HepG2 (cell line): ENCODE measurements around the gene CHSY3. TPM values are rescaled to one million over a fixed set of nuclear protein-coding genes. Genes with fewer than 3 reads are reported as not detected.

Experiments
- ATAC-seq: fragments of 200-7000 bp; cut with Tn5 transposase; 3 replicates; pipeline ENCODE4 v1.9.1; 2020; ENCODE audit warnings: mild to moderate bottlenecking, moderate library complexity
- BruUV-seq: library from RNA; stranded (reverse); fragments of 400-500 nt; replicated peaks from 2 replicates; lab custom pipeline; 2021; lab: Mats Ljungman, UMichigan
- CTCF ChIA-PET: fragments of 300-600 bp; formaldehyde crosslinking; extraction: SDS; loops from one replicate; lab custom pipeline; 2021; ENCODE audit warnings: low total read pairs, inconsistent platforms, low intra/inter-chr PET ratio; lab: Yijun Ruan, JAX
- POLR2A ChIA-PET: fragments of 350-600 bp; sonication (Branson Sonifier 250); formaldehyde crosslinking; loops from one replicate; lab custom pipeline; 2020; ENCODE audit warnings: antibody characterized with exemption, inconsistent platforms; lab: Yijun Ruan, JAX
- DNase-seq: peaks from one replicate; pipeline ENCODE4 v3.0.0-alpha.2; 2015; ENCODE audit warnings: low spot score
- FAIRE-seq: peaks from 3 replicates; lab custom pipeline; 2011; peaks lifted over from hg19 to GRCh38; lab: Jason Lieb, UNC
- H2AFZ ChIP-seq: one replicate; pipeline ENCODE4 v1.6.1; 2011; ENCODE audit warnings: low read length, inconsistent platforms
- H3K27ac ChIP-seq: fragments of 300-600 bp; 3 replicates; pipeline ENCODE4 v1.8.0; 2011; ENCODE audit warnings: mixed run types, mild to moderate bottlenecking, mixed read lengths, low read length, inconsistent platforms; ENCODE audit not compliant: insufficient read depth; ENCODE audit errors: extremely low read length
- H3K27me3 ChIP-seq, 2 experiments: fragments of 200-600 bp in 1 of 2; 2 replicates in 1 of 2; 3 replicates in 1 of 2; pipeline versions ENCODE4 v1.6.0 to v1.8.0; 2011; ENCODE audit warnings: low read length in 2 of 2, mild to moderate bottlenecking in 2 of 2, moderate library complexity in 2 of 2, inconsistent platforms in 1 of 2; ENCODE audit not compliant: insufficient read depth in 2 of 2, control insufficient read depth in 1 of 2
- H3K36me3 ChIP-seq, 2 experiments: fragments of 200-600 bp in 1 of 2; replicated peaks in 1 of 2; 2 replicates in 1 of 2; 3 replicates in 1 of 2; pipeline versions ENCODE4 v1.5.1 to v1.8.0; 2011; ENCODE audit warnings: low read length in 2 of 2, inconsistent platforms in 1 of 2; ENCODE audit not compliant: insufficient read depth in 2 of 2, control insufficient read depth in 1 of 2
- H3K4me1 ChIP-seq: 2 replicates; pipeline ENCODE4 v1.5.1; 2012; ENCODE audit warnings: low read length, inconsistent platforms; ENCODE audit not compliant: insufficient read depth
- H3K4me2 ChIP-seq: 2 replicates; pipeline ENCODE4 v1.6.0; 2011; ENCODE audit warnings: low read depth, low read length, inconsistent platforms
- H3K4me3 ChIP-seq, 3 experiments: fragments of 200-600 bp in 1 of 3; sonication (generic), shearing (Covaris generic) in 1 of 3; replicated peaks in 1 of 3; 2 replicates each; pipeline ENCODE4 v1.5.1; 2011 to 2016; ENCODE audit warnings: low read length in 3 of 3, inconsistent platforms in 2 of 3, low read depth in 2 of 3, mild to moderate bottlenecking in 2 of 3, control low read depth in 1 of 3, mixed read lengths in 1 of 3; ENCODE audit not compliant: insufficient read depth in 1 of 3
- H3K79me2 ChIP-seq: one replicate; pipeline ENCODE4 v1.6.1; 2011; ENCODE audit warnings: low read length, inconsistent platforms; ENCODE audit not compliant: insufficient read depth
- H3K9ac ChIP-seq: 2 replicates; pipeline ENCODE4 v1.6.0; 2011; ENCODE audit warnings: mild to moderate bottlenecking, low read depth, low read length, inconsistent platforms; ENCODE audit not compliant: insufficient read depth
- H3K9me3 ChIP-seq: 2 replicates; pipeline ENCODE4 v1.5.1; 2012; ENCODE audit warnings: mild to moderate bottlenecking, low read length
- H4K20me1 ChIP-seq: 2 replicates; pipeline ENCODE4 v1.6.0; 2011; ENCODE audit warnings: inconsistent platforms, mild to moderate bottlenecking, low read length, moderate library complexity; ENCODE audit not compliant: insufficient read depth
- ATAD3A ChIP-seq: sonication (generic); formaldehyde crosslinking; IDR thresholded peaks from 2 replicates; pipeline ENCODE4 v1.4.0; 2020; ENCODE audit warnings: missing genetic modification reagents
- FOXA1 ChIP-seq, 2 experiments: fragments of 450-650 bp in 1 of 2; sonication (generic) in 1 of 2; formaldehyde crosslinking in 1 of 2; IDR thresholded peaks; 2 replicates each; pipeline versions ENCODE4 v1.4.0 to v1.6.1; 2016 to 2020; ENCODE audit warnings: missing genetic modification reagents in 1 of 2
- KMT2A ChIP-seq: sonication (generic); formaldehyde crosslinking; IDR thresholded peaks from 2 replicates; pipeline ENCODE4 v1.4.0; 2020; ENCODE audit warnings: missing genetic modification reagents
- RELA ChIP-seq: sonication (generic); formaldehyde crosslinking; IDR thresholded peaks from 2 replicates; pipeline ENCODE4 v1.4.0; 2020; ENCODE audit warnings: missing genetic modification reagents
- SNRNP70 ChIP-seq: fragments of 200-400 bp; formaldehyde crosslinking; IDR thresholded peaks from 2 replicates; pipeline ENCODE4 v1.6.1; 2017; ENCODE audit warnings: mild to moderate bottlenecking, low read depth, low read length, moderate library complexity
- TCF12 ChIP-seq, 2 experiments: fragments of 450-650 bp in 1 of 2; sonication (generic) in 1 of 2; formaldehyde crosslinking in 1 of 2; IDR thresholded peaks; 2 replicates each; pipeline versions ENCODE4 v1.6.1 to v1.8.0; 2017 to 2022; ENCODE audit warnings: antibody characterized with exemption in 1 of 2, mild to moderate bottlenecking in 1 of 2, missing genetic modification reagents in 1 of 2, moderate library complexity in 1 of 2
- ZNF431 ChIP-seq: sonication (generic); formaldehyde crosslinking; IDR thresholded peaks from 2 replicates; pipeline ENCODE4 v1.9.0; 2022; ENCODE audit warnings: missing genetic modification reagents, low read depth, mild to moderate bottlenecking, borderline replicate concordance
- ZNF619 ChIP-seq: sonication (generic); formaldehyde crosslinking; IDR thresholded peaks from 2 replicates; pipeline ENCODE4 v1.4.0; 2020; ENCODE audit warnings: mild to moderate bottlenecking, missing genetic modification reagents
- ZNF710 ChIP-seq: sonication (generic); formaldehyde crosslinking; IDR thresholded peaks from 2 replicates; pipeline ENCODE4 v1.5.0; 2020; ENCODE audit warnings: mild to moderate bottlenecking, missing genetic modification reagents, borderline replicate concordance
- WGBS: methylation state at CpG from one replicate; pipeline ENCODE4 v1.1.6; 2017; ENCODE audit warnings: low lambda C conversion rate; 5-methylcytosine and 5-hydroxymethylcytosine counted together
- in situ Hi-C: cut with HindIII; loops from 2 replicates; pipeline ENCODE4 v1.10.0; 2017; ENCODE audit warnings: low pct_unique_long_range_greater_than_20kb; ENCODE audit not compliant: extremely low pct_ligation_motif_present
- intact Hi-C: fragments of 100-400 bp; cut with micrococcal nuclease; formaldehyde crosslinking; loops from one replicate; pipeline ENCODE4 v1.10.0; 2022; ENCODE audit not compliant: unreplicated experiment
- polyA plus RNA-seq, 8 experiments: library from polyadenylated mRNA; depleted of rRNA in 3 of 8; stranded (reverse) in 7 of 8; unstranded in 1 of 8; fragments of >200 nt; fragmentation: Illumina TruSeq in 4 of 8; extraction: Trizol in 4 of 8; gene quantifications; 2 replicates each; pipeline versions ENCODE4 v1.2.1 to v1.2.3, GENCODE V29; 2011 to 2016; ENCODE audit warnings: low read depth in 4 of 8, missing spikeins in 1 of 8, mixed read lengths in 1 of 8; ENCODE audit not compliant: insufficient read depth in 1 of 8
- total RNA-seq, 5 experiments: library from RNA; depleted of rRNA; stranded (reverse); fragments of >200 nt; fragmentation: Illumina TruSeq; extraction: Trizol; gene quantifications; 2 replicates each; pipeline ENCODE4 v1.2.3, GENCODE V29; 2016; ENCODE audit warnings: low read depth in 1 of 5
- TF ChIP-seq, protein P1 (sequence below): sonication (generic); formaldehyde crosslinking; IDR thresholded peaks from 2 replicates; pipeline ENCODE4 v1.4.0; 2020; ENCODE audit warnings: missing genetic modification reagents, mild to moderate bottlenecking, borderline replicate concordance
- TF ChIP-seq, protein P2 (sequence below): sonication (generic); formaldehyde crosslinking; IDR thresholded peaks from 2 replicates; pipeline ENCODE4 v1.4.0; 2020; ENCODE audit warnings: missing genetic modification reagents
- TF ChIP-seq, protein P3 (sequence below), 2 experiments: sonication (generic) in 1 of 2; formaldehyde crosslinking in 1 of 2; IDR thresholded peaks; 2 replicates each; pipeline versions ENCODE4 v1.5.1 to v1.6.1; 2011 to 2020; ENCODE audit warnings: borderline replicate concordance in 1 of 2, low read depth in 1 of 2, low read length in 1 of 2, mild to moderate bottlenecking in 1 of 2, missing genetic modification reagents in 1 of 2, moderate library complexity in 1 of 2

CHSY3 gene
- total and polyA plus RNA-seq, 2 of the 13 experiments (the other 11 are each of a cell fraction or from before 2014, with no cell fraction given): 0.26 to 4.1 TPM

DNA sequence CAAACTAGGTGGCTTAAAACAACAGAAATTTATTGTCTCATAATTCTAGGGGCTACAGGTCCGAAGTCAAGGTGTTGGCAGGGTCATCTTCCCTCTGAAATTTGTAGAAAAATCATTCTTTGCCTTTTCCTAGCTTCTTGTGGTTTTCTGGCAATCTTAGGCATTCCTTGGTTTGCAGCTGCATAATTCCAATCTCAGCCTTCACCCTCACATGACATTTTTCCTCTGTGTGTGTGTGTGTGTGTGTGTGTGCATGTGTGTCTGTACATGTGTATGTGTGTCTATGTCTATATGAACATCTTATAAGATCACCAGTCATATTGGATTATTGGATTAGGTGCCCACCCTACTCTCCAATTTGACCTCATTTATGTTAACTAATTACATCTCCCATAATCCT is 330.6 kb downstream of the CHSY3 start:
- ATAC-seq (no peak), FAIRE-seq (no peak), DNase-seq (no peak)
- BruUV-seq: no TSS peak
- Histone ChIP-seq H3K27me3 (no peaks in the 10 kb centered on the region), H3K4me1 (no peaks in the 10 kb centered on the region), H3K27ac (no peak overlapping the region), H3K4me3 (no peak overlapping the region), H3K9ac (no peak overlapping the region), H4K20me1 (no peaks in the 10 kb centered on the region), H2AFZ (no peak overlapping the region), H3K79me2 (no peaks in the 10 kb centered on the region), H3K9me3 (no peaks in the 10 kb centered on the region; the same call in 1 of the 2 replicates), H3K4me2 (no peak overlapping the region), H3K36me3 (no peaks in the 10 kb centered on the region)
- intact Hi-C loops: no loop called here
- TF ChIP-seq SNRNP70: no peak
- TF ChIP-seq ZNF619 (CRISPR knock-in tag): no peak
- no peak for TF ChIP-seq TCF12 (IDR thresholded peaks at IDR 0.05)
- no peak for TF ChIP-seq TCF12 (CRISPR knock-in tag; IDR thresholded peaks at IDR 0.05)
- TF ChIP-seq, protein P1, sequence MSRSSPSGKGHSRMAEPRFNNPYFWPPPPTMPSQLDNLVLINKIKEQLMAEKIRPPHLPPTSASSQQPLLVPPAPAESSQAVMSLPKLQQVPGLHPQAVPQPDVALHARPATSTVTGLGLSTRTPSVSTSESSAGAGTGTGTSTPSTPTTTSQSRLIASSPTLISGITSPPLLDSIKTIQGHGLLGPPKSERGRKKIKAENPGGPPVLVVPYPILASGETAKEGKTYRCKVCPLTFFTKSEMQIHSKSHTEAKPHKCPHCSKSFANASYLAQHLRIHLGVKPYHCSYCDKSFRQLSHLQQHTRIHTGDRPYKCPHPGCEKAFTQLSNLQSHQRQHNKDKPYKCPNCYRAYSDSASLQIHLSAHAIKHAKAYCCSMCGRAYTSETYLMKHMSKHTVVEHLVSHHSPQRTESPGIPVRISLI (CRISPR knock-in tag): no peak
- TF ChIP-seq, protein P2, sequence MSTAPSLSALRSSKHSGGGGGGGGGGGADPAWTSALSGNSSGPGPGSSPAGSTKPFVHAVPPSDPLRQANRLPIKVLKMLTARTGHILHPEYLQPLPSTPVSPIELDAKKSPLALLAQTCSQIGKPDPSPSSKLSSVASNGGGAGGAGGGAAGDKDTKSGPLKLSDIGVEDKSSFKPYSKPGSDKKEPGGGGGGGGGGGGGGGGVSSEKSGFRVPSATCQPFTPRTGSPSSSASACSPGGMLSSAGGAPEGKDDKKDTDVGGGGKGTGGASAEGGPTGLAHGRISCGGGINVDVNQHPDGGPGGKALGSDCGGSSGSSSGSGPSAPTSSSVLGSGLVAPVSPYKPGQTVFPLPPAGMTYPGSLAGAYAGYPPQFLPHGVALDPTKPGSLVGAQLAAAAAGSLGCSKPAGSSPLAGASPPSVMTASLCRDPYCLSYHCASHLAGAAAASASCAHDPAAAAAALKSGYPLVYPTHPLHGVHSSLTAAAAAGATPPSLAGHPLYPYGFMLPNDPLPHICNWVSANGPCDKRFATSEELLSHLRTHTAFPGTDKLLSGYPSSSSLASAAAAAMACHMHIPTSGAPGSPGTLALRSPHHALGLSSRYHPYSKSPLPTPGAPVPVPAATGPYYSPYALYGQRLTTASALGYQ (CRISPR knock-in tag): no peak
- TF ChIP-seq ZNF431: no peak
- TF ChIP-seq KMT2A: no peak
- TF ChIP-seq ZNF710 (CRISPR knock-in tag): no peak
- TF ChIP-seq ATAD3A: no peak
- TF ChIP-seq, protein P3, sequence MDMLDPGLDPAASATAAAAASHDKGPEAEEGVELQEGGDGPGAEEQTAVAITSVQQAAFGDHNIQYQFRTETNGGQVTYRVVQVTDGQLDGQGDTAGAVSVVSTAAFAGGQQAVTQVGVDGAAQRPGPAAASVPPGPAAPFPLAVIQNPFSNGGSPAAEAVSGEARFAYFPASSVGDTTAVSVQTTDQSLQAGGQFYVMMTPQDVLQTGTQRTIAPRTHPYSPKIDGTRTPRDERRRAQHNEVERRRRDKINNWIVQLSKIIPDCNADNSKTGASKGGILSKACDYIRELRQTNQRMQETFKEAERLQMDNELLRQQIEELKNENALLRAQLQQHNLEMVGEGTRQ (IDR thresholded peaks at IDR 0.05; ENCODE audit: low read depth, low read length): no peak
- TF ChIP-seq, protein P3 (CRISPR knock-in tag; IDR thresholded peaks at IDR 0.05; ENCODE audit: borderline replicate concordance): no peak
- TF ChIP-seq RELA (CRISPR knock-in tag): no peak
- no peak for TF ChIP-seq FOXA1 (IDR thresholded peaks at IDR 0.05)
- no peak for TF ChIP-seq FOXA1 (CRISPR knock-in tag; IDR thresholded peaks at IDR 0.05)
- ChIA-PET CTCF (no interaction called here), POLR2A (no interaction called here)
- WGBS: 0% methylated on average over 1 of the region's 1 CpG
- in situ Hi-C loops: no loop called here
